ENCODE results near the gene CBX4.

The CBX4 gene

GRCh38 chr17:79799174-79799537, 40.1 kb downstream of the CBX4 start:
- DNase-seq: no peak

DNA sequence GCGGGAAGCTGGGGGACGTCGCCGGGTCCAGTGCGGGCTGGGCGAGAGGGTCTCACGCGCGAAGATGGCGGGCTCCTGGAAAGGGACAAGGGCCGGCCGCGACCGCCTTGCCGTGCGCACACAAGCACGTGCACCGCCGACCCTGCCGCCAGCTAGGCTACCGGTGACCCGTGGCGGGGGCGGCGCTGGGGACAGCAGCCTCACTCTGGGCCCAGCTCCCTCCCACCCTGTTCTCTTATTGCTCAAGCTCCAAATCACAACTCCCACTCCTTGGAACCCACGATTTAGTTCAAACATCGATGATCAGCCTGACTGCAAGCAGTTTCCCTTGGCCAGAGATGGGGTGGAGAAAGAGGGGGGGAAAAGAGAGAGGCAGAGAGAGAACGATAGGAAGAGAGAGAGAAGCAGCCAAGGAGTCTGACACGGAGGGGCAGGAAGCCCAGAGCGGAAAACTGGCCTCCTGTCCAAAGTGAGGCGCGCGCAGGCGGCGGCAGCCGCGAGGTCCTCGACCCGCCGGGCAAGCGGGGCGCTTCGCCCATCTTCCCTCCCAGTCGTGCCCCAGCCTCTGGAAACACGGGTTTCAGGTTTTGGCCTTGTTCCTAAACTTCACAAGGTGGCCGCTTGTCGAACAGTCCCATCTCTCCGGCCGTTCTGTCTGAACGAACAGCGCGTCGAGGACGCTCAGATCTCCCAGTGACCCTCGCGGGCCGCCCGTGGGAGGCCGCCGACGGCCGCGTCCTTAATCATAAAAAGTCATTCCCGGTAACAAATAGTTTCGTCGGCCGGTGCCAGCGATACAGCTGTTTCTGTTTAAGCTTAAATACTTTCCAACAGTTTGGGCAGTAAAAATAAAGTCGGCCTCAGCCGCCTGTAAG, 40.7 kb downstream of the CBX4 start:
- no peak for DNase-seq

- DNase-seq: peak; percentile 58
Measured at GRCh38 chr17:79797492-79798298, 41.5 kb downstream of the CBX4 start.

- peak; percentile 98 for DNase-seq
Measured at GRCh38 chr17:79796763-79797491, 42.3 kb downstream of the CBX4 start, which contains the start of gene CBX8. CBX8 (minus strand) TSS chr17:79797077; CDS start chr17:79796998, 79 bp downstream.

GRCh38 chr17:79796444-79796762, 42.8 kb downstream of the CBX4 start:
- DNase-seq: no peak

DNA sequence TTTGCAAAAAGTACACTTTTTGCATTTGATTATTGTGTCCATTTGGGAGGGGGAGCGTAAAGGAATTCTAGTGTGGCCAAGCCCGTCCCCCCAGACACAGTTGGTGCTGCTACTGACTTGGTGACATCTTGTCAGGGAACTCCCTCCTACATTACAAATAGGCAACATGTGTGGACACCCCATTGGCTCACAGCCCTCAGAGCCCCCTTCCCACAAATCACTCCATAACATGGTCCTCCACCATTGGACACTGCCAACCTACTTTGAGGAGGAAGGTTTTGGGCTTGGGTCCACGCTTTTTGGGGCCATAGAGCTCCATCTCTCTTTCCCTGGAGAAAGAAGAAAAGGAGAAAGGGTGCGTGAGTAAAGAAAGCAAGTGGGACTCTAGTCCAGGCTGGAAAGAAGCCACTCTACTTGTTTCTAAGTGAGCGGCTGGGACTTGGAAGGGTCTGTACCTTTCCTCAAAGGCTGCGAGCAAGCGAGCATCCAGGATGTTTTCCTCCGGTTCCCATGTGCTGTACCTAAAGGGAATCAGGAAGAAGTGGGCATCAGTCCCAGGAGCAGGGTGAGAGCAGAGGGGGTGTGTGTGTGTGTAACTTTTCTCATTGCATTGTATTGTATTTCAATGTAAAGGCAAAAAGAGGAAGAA, 43.3 kb downstream of the CBX4 start:
- DNase-seq: no peak

GRCh38 chr17:79794659-79795511, 44.4 kb downstream of the CBX4 start:
- no peak for DNase-seq

GRCh38 chr17:79793924-79794304, 45.3 kb downstream of the CBX4 start:
- DNase-seq: no peak

GRCh38 chr17:79792984-79793923, 46.0 kb downstream of the CBX4 start:
- no peak for DNase-seq

DNA sequence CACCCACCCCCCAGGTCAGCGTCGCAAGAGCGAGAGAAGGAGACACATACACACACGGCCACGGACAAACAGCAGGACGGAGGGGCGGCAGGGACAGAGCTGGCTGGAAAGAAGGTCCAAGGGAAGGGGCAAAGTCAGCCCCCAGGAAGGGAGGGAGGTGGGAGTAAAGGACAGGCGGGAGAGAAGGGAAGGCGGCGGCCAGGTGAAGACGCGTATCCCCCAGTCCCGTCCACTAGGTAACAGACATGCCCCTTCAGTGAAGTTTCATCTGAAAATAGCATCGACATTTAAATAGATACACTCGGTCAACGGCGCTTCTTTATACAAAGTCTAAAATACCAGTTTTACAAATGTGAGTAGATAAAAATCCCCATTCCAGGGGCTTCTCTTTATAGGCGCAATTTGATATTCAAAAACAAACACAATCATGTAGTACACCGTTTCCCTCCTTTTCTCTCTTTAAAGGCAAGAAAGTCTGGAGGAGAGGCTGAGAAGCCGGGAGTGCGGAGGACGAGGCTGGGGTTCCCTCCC, 46.8 kb downstream of the CBX4 start:
- no peak for DNase-seq

GRCh38 chr17:79791735-79792161, 47.5 kb downstream of the CBX4 start:
- no peak for DNase-seq

- DNase-seq: no peak
Measured at GRCh38 chr17:79790805-79791734, 48.2 kb downstream of the CBX4 start.

GRCh38 chr17:79789943-79790804, 49.1 kb downstream of the CBX4 start:
- no peak for DNase-seq

GRCh38 chr17:79788989-79789942, 50.0 kb downstream of the CBX4 start:
- no peak for DNase-seq

GRCh38 chr17:79788455-79788854, 50.8 kb downstream of the CBX4 start:
- DNase-seq: no peak

DNA sequence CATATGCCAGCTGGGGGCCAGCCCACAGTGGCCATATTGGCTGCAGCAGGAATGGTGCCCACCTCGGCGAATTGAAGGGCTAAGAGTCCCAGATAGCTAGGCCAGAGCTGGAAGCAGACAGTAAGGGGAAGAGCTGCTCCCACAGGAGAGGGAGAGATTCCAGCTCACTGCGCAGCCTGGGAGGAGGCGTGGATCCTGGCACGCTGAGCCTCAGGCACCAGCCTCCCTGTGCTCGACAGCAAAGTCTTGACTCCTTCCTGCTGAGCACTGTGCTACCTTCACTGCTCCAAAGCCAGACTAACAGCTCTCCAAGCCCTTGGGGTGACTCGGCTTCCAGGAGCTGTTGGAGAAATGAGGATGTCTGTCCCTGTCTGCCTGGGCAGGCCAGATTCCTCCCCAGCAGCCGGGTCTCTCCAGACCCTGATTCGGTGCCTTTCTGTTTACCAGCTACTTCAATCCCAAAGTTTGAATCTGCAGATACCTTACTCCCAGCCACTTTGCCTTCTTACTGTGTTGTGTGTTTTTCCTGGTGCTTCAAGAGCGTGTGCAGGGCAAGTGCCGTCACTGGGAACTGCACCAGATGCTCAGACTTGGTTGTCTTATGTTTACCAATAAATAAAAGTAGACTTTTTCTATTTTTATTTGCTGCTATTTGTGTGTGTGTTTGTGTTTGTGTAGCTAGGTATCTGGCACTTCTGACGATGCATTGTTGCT, 52.2 kb downstream of the CBX4 start:
- DNase-seq: no peak

All from NCI-H1105 treated with DMSO at 0.1 percent for 48 hours (cell line).